ENCODE data around the gene DEUP1.
A peak's percentile ranks its signal among the peaks of the same experiment; 100 is the strongest.
"Not testable (repeated sequence)": the region's sequence is repeated elsewhere in the genome, so short reads cannot be mapped to it uniquely, and the experiment has no call there.

The DEUP1 gene

DNA sequence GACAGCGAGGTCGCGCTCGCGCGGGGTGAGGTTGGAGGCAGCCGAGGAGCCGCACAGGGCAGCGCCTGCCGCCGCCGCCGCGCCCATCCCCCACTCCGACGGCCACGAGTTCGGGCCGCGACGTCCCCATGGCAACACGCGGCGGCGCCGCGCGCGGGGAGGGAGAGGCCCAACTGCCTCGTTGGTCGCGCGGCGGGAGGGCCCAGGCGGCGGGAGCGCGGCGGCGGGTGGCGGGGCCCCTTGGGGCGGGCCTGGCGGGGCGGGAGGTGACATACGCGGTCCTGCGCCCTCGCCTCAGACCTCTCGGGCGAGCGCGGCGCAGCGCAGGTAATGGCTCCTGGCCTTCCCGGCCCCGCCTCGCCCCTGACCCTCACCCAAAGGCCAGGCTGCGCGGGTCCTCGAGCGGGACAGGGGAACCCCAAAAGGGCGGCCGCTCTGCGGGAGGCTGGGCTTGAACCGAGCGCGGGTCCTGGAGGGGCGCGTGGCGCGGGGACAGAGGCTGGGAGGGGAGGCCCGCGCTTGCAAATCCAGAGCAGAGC lies at the start of gene DEUP1:
Gene DEUP1, plus strand, starts transcription at position 297 of the 539 bp plus-strand sequence. CDS start 1,518 bp downstream, outside the sequence.
- DNase-seq, result peak; percentile 10 to 64

DNA sequence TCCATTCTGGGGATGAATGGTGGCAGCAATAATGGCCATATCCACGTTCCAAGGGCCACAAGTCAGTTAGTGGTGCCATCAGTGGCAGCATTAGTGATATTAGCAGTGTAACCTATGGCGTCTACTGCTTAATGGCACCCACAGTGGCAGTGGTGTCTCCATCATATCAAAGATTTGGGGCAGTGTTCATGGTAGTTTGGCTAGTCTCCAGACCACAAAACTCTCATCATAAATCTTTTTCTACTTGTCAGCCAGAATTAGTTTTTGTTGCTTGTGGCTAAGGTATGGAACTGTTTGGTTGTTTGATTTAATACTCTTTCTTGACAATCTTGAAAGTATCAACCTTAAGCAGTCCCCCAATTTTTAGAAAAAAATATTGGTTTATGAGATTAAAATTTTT lies 45.1 kb upstream of the DEUP1 start:
- no peak for DNase-seq

DNA sequence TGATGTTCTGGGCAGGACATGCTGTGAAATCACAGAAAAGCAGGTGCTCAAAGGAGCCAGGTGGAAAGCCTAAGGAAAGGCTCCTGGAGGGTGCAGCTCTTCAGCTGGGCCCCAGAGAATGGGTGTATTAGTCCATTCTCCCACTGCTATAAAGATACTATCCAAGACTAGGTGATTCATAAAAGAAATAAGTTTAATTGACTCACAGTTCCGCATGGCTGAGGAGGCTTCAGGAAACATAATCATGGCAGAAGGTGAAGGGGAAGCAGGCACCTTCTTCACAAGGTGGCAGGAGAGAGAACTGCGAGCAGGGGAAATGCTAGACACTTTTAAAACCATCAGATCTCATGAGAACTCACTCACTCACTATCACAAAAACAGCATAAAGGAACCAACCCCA lies 43.1 kb upstream of the DEUP1 start:
- no peak for DNase-seq

GRCh38 chr11:93288079-93288478 lies 42.5 kb upstream of the DEUP1 start:
- DNase-seq, result no peak

- DNase-seq, result no peak
These were observed 41.8 kb upstream of the DEUP1 start for GRCh38 chr11:93288767-93289166.

GRCh38 chr11:93289782-93290463 lies 40.6 kb upstream of the DEUP1 start:
- DNase-seq, result no peak

- no peak for DNase-seq
These were observed 39.4 kb upstream of the DEUP1 start for GRCh38 chr11:93291110-93291509.

DNA sequence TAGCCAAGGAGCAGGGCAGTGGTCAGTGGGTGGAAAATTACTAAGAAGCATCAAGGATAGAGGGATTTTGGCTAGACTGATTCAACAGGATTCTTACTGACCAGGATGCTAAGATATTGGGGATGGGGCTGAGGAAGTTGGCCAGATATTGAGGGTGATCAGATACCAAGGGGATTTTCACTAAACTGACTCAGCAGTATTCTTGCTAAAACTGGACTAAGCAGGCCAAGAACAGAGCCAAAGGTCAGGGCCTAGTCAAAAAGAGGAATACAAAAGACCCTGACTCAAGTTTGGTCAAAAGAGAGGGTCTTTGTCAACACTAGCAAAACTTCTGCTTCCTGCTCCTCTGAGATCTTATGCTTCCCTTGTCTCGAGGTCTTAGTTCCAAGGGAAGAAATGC lies 38.6 kb upstream of the DEUP1 start:
- DNase-seq, result no peak

DNA sequence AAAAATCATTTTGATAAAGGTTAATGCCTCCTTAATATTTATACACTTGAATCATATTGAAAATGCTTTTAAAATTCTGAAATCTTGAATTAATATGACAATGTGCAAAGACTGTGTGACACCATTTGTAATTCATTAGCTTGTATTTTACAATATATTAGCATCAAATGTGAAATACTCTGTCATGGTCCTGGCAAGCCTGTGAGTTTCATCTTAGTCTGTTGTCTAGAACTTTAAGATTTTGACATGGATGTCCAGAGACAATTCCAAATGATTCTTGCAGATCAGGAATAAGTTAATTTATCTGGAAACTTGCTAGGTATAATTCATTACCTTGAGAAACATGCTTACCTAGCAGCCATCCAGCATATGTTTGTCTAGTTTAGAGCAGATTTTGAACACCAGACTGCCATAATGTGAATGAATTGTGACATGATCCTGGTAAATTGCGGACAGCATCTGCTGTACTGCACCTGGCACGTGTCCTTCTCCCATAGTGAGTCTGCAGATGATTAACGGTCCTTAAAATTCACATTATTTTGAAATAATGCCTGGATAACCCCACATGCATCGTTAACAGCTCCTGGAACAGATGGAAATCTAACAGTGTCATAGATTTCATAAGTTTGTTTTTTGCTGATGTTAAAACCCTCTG lies 34.5 kb upstream of the DEUP1 start:
- DNase-seq, result peak; percentile 42 to 82

GRCh38 chr11:93303689-93304088 lies 26.9 kb upstream of the DEUP1 start:
- DNase-seq, result no peak

DNA sequence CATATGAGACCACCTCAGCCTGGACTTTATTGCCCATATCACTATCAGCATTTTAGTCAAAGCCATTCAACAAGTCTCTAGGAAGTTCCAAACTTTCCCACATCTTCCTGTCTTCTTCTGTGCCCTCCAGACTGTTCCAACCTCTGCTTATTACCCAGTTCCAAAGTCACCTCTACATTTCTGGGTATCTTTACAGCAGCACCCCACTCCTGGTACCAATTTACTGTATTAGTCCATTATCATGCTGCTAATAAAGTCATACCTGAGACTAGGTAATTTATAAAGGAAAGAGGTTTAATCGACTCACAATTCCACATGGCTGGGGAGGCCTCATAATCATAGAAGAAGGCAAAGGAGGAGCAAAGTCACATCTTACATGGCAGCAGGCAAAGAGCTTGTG lies 16.1 kb upstream of the DEUP1 start:
- not testable (repeated sequence) for DNase-seq

DNA sequence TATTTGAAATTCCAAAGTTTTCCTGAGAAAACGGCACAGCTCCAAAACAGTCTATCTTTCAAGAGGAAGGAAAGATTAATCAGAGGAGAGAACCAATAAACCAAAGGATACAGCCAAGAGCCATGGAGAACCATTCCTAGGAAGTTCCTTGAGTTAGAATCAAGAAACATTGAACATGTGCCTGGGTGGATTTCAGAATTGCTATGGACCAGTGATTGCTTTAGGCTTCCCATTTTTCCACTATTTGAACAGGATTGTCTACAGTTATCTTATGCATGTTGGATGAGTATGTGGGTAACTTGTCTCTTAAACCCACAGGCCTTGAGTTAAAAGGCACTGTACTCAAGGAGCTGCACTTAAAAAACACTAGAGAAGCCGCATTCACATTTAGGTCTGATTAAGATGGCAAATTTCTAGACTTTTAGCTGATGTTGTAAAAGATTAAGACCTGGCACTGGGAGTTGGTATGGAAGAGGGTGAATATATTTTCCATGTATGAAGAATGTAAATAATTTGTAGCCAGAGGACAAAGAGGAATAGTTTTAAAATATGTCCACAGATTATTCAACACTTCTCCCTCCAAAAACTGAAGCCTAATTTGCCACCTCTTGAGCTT lies 11.2 kb upstream of the DEUP1 start:
- no peak for DNase-seq

GRCh38 chr11:93320230-93320629 lies 10.3 kb upstream of the DEUP1 start:
- no peak for DNase-seq

DNA sequence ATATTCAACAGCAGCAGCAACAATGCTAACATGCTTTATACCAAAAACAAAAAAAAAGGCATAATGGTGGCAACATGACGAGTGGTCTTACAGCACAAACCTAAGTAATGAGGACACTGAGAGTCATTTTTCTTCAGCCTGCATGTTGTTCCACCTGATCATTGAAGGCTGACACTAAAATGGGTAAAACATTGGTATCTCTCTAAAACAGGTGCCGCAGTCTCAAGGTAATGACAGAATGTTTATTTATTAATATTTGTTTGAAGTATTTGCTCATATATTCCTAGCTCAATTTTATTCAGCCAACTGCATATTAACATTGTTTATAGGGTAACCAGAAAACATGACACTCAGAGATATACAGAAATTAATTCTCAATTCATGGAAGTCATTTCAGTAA lies 8.3 kb upstream of the DEUP1 start:
- DNase-seq, result no peak

DNA sequence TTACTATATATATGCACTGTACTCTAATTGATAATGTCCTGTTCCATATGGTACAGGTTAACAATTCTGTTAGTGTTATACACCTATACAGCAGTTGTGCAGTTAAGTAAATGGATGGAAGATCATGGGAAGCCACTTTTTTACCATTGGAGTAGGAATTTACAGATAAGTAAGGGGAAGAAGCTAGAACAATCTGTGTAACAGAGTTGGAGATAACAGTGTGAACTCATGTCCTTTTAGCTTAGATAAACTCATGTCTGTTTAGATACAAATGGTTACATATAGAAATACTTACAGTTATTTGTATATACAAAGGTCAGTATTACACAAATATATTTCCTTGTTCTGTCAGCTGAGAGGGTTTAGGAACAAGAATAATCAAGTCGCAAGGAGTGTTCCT lies 6.8 kb upstream of the DEUP1 start:
- DNase-seq, result no peak

DNA sequence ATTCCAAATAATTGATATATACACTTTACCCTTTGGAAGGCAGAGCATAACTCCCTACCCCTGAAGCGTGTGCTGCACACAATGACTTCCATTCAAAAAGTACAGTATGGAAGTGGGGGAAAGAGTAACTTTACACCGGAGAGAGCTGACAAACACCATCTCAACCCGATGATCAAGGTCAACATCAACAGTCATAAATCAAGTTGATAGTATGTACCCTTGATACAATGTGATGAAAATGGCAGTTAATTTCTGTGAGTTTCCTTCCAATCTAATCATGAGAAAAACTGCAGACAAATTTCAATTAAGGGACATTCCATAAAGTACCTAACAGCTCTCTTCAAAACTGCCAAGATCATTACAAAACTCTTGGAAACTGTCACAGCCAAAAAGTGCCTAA lies 6.0 kb upstream of the DEUP1 start:
- DNase-seq, result no peak

DNA sequence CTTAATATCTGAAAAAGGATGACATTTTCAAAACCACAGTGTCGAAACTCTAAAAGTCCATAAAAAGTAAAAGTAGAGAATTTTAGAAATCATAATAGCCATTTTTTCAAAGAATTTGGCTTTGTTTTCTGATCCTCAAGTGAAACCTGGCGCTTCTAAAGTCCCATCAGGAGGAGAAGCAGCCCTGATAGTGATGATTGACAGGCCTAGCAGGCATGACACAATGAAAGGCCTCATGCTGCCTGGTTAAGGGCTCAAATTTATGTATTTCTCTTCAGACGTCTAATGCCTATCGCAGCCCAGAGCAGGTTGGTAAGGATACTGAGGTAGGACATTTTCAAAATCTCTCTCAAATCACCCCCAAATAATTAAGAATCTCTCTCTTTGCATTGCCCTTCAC lies 3.9 kb upstream of the DEUP1 start:
- DNase-seq, result no peak

DNA sequence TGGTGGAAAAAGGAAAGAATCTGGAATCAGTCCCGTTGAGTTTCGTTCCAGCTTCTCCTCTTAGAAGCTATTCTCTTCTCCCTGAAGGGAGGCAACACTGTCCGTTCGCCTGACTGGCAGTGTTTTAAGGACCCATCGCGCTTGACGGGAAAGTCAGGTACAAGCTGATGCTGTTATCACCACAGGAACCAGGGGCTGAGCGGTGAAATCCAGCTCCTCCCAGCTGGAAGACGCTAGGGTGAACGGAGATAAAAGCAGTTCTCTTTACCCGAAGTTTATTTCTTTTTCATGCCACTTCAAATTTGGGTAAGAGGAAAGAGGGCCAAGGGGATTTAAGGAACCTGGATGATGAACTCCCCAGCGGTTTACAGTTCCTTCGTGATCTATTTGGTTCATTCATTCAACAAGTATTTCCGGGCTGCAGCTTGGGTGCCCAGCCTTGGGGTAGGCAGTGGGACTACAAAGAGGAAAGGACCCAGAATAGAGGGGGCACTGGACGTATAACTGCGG lies 551 bp upstream of the DEUP1 start:
- DNase-seq, result peak; percentile 10 to 47

GRCh38 chr11:93340223-93340622 lies 9.7 kb downstream of the DEUP1 start:
- DNase-seq, result no peak

DNA sequence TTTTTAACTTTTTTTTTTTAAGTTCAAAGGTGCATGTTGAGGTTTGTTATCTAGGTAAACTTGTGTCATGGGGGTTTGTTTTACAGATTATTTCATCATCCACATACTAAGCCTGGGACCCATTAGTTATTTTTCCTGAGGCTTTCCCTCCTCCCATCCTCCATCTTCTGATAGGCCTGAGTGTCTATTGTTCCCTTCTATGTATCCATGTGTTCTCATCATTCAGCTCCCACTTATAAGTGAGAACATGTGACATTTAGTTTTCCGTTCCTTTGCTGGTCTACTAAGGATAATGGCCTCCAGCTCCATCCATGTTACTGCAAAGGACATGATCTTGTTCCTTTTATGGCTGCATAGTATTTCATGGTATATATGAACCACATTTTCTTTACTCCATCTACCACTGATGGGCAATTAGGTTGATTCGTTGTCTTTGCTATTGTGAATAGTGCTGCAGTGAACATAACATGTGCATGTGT lies 14.4 kb downstream of the DEUP1 start:
- no peak for DNase-seq

- DNase-seq, result no peak
These were observed 18.4 kb downstream of the DEUP1 start for GRCh38 chr11:93348930-93349329.

DNA sequence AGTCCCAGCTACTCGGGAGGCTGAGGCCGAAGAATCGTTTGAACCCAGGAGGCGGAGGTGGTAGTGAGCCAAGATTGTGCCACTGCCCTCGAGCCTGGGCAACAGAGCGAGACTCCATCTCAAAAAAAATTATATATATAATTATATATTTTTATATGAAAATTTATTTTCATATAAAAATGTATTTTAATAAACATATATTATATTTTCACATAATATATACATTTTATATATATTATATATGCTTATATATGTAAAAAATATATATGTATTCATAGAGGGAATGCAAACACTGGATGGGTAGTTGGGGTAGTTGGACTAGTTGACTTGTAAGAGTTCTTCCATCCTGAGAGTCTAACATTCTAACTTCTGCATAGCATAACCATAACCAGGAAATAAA lies 20.3 kb downstream of the DEUP1 start:
- DNase-seq, result no peak

- DNase-seq, result no peak
These were observed 28.9 kb downstream of the DEUP1 start for GRCh38 chr11:93359396-93359795.

GRCh38 chr11:93361435-93361834 lies 30.9 kb downstream of the DEUP1 start:
- no peak for DNase-seq
